Measurements from ENCODE around the gene VPS72. TPM values are rescaled to one million over a fixed set of nuclear protein-coding genes. Genes with fewer than 3 reads are reported as not detected.
"Not testable (repeated sequence)": the region's sequence is repeated elsewhere in the genome, so short reads cannot be mapped to it uniquely, and the experiment has no call there.

VPS72 gene
- 42.6 TPM for total RNA-seq

- ATAC-seq (peak; percentile 98), DNase-seq (ENCODE audit: low spot score) (peak; percentile 88)
- intact Hi-C loops (cut with DNase I): no loop called here
Measured at GRCh38 chr1:151189637-151190445, at the start of gene VPS72. VPS72 (minus strand) TSS chr1:151190197; CDS start chr1:151190121, 76 bp downstream.

- DNase-seq (ENCODE audit: low spot score): no peak
- ATAC-seq: no peak
- intact Hi-C loops (cut with DNase I): no loop called here
Measured at GRCh38 chr1:151238467-151238739, 48.4 kb upstream of the VPS72 start.

- intact Hi-C loops (cut with DNase I): no loop called here
- DNase-seq (ENCODE audit: low spot score): no peak
- ATAC-seq: no peak
Measured at GRCh38 chr1:151237678-151238466, 47.9 kb upstream of the VPS72 start.

GRCh38 chr1:151235235-151235634 is 45.2 kb upstream of the VPS72 start:
- DNase-seq (ENCODE audit: low spot score) (no peak), ATAC-seq (no peak)
- intact Hi-C loops (cut with DNase I): no loop called here

GRCh38 chr1:151222130-151222529 is 32.1 kb upstream of the VPS72 start:
- DNase-seq (ENCODE audit: low spot score) (no peak), ATAC-seq (no peak)
- intact Hi-C loops (cut with DNase I): no loop called here

GRCh38 chr1:151221616-151222015 is 31.6 kb upstream of the VPS72 start:
- no peak for ATAC-seq
- DNase-seq (ENCODE audit: low spot score): no peak

GRCh38 chr1:151213560-151213959 is 23.6 kb upstream of the VPS72 start:
- DNase-seq (ENCODE audit: low spot score) (no peak), ATAC-seq (no peak)
- intact Hi-C loops (cut with DNase I): no loop called here

More at GRCh38 chr1:151221616-151222015, 31.6 kb upstream of the VPS72 start:
- intact Hi-C loops (cut with DNase I): no loop called here

- no peak for ATAC-seq
- DNase-seq (ENCODE audit: low spot score): no peak
- intact Hi-C loops (cut with DNase I): no loop called here
Measured at GRCh38 chr1:151211972-151212705, 22.1 kb upstream of the VPS72 start.

- no peak for DNase-seq (ENCODE audit: low spot score)
- no peak for ATAC-seq
- intact Hi-C loops (cut with DNase I): no loop called here
Measured at GRCh38 chr1:151210830-151211229, 20.8 kb upstream of the VPS72 start.

- DNase-seq (ENCODE audit: low spot score); intact Hi-C loops (cut with DNase I); ATAC-seq: not testable (repeated sequence)
Measured at GRCh38 chr1:151205381-151205965, 15.5 kb upstream of the VPS72 start.

- DNase-seq (ENCODE audit: low spot score): no peak
- intact Hi-C loops (cut with DNase I): loop anchor here (5.0 kb wide), 1 partner anchor 52 kb away; the partner anchor contains the start of gene PSMD4
Measured at GRCh38 chr1:151199873-151200581, 10.0 kb upstream of the VPS72 start.

GRCh38 chr1:151198254-151199127 is 8.5 kb upstream of the VPS72 start, which contains the start of gene PIP5K1A:
PIP5K1A (plus strand) TSS chr1:151198552; CDS start chr1:151198997, 445 bp downstream.
- intact Hi-C loops (cut with DNase I): loop anchor here (5.0 kb wide), 1 partner anchor 54 kb away; the partner anchor contains the start of gene PSMD4
- DNase-seq (ENCODE audit: low spot score): peak; percentile 100
- peak; percentile 98 for ATAC-seq

More at GRCh38 chr1:151199873-151200581, 10.0 kb upstream of the VPS72 start:
- ATAC-seq: no peak

- no peak for DNase-seq (ENCODE audit: low spot score)
- no peak for ATAC-seq
- intact Hi-C loops (cut with DNase I): loop anchor here (5.0 kb wide), 1 partner anchor 54 kb away; the partner anchor contains the start of gene PSMD4
Measured at GRCh38 chr1:151197863-151198253, 7.9 kb upstream of the VPS72 start.

GRCh38 chr1:151196292-151196800 is 6.3 kb upstream of the VPS72 start:
- intact Hi-C loops (cut with DNase I): loop anchor here (5.0 kb wide), 1 partner anchor 56 kb away; the partner anchor contains the start of gene PSMD4
- DNase-seq (ENCODE audit: low spot score) (peak; percentile 79), ATAC-seq (peak; percentile 32)

- not testable (repeated sequence) for DNase-seq (ENCODE audit: low spot score); ATAC-seq
- intact Hi-C loops (cut with DNase I): loop anchor here (5.0 kb wide), 1 partner anchor 57 kb away; the partner anchor contains the start of gene PSMD4
Measured at GRCh38 chr1:151194894-151195594, 5.0 kb upstream of the VPS72 start.

- intact Hi-C loops (cut with DNase I): no loop called here
- ATAC-seq: no peak
- DNase-seq (ENCODE audit: low spot score): no peak
Measured at GRCh38 chr1:151193856-151194255, 3.9 kb upstream of the VPS72 start.
